ENCODE measurements around the gene SERPINB5.

Gene SERPINB5

GRCh38 chr18:63476668-63477067, at the start of gene SERPINB5:
Gene SERPINB5 (plus strand): TSS chr18:63476958. CDS start chr18:63484429, 7,471 bp downstream.
- H3K4me3 ChIP-seq (replicated peaks; ENCODE audit: low read depth, low read length) = no peak within 1 kb of the TSS
- DNase-seq (ENCODE audit: extremely low read depth, low read depth) = no peak
- no peak for TF ChIP-seq CTCF (IDR thresholded peaks at IDR 0.05; ENCODE audit: low read depth, low read length, missing control alignments)

GRCh38 chr18:63427558-63427957, 49.2 kb upstream of the SERPINB5 start:
- DNase-seq (ENCODE audit: extremely low read depth, low read depth) = no peak
- no peak for TF ChIP-seq CTCF (IDR thresholded peaks at IDR 0.05; ENCODE audit: low read depth, low read length, missing control alignments)
- no peak overlapping the region for H3K4me3 ChIP-seq (replicated peaks; ENCODE audit: low read depth, low read length)

- no peak overlapping the region for H3K4me3 ChIP-seq (replicated peaks; ENCODE audit: low read depth, low read length)
- TF ChIP-seq CTCF (IDR thresholded peaks at IDR 0.05; ENCODE audit: low read depth, low read length, missing control alignments) = no peak
- no peak for DNase-seq (ENCODE audit: extremely low read depth, low read depth)
Observed at GRCh38 chr18:63430526-63430925, 46.2 kb upstream of the SERPINB5 start.

- no peak for DNase-seq (ENCODE audit: extremely low read depth, low read depth)
- no peak overlapping the region for H3K4me3 ChIP-seq (replicated peaks; ENCODE audit: low read depth, low read length)
- no peak for TF ChIP-seq CTCF (IDR thresholded peaks at IDR 0.05; ENCODE audit: low read depth, low read length, missing control alignments)
Observed at GRCh38 chr18:63431180-63431579, 45.6 kb upstream of the SERPINB5 start.

- no peak for TF ChIP-seq CTCF (IDR thresholded peaks at IDR 0.05; ENCODE audit: low read depth, low read length, missing control alignments)
- no peak for DNase-seq (ENCODE audit: extremely low read depth, low read depth)
Observed at GRCh38 chr18:63433334-63433866, 43.4 kb upstream of the SERPINB5 start.

GRCh38 chr18:63438181-63438580, 38.6 kb upstream of the SERPINB5 start:
- no peak for DNase-seq (ENCODE audit: extremely low read depth, low read depth)
- no peak overlapping the region for H3K4me3 ChIP-seq (replicated peaks; ENCODE audit: low read depth, low read length)
- no peak for TF ChIP-seq CTCF (IDR thresholded peaks at IDR 0.05; ENCODE audit: low read depth, low read length, missing control alignments)

More at GRCh38 chr18:63433334-63433866, 43.4 kb upstream of the SERPINB5 start:
- H3K4me3 ChIP-seq (replicated peaks; ENCODE audit: low read depth, low read length) = no peak overlapping the region

- no peak overlapping the region for H3K4me3 ChIP-seq (replicated peaks; ENCODE audit: low read depth, low read length)
- peak; percentile 78 for TF ChIP-seq CTCF (IDR thresholded peaks at IDR 0.05; ENCODE audit: low read depth, low read length, missing control alignments)
- peak; percentile 39 for DNase-seq (ENCODE audit: extremely low read depth, low read depth)
Observed at GRCh38 chr18:63439334-63439733, 37.4 kb upstream of the SERPINB5 start.
